HG03045 (cell line): ENCODE data around the gene PTPN2.
A peak's percentile ranks its signal among the peaks of the same experiment; 100 is the strongest.
"Not testable (repeated sequence)": the region's sequence is repeated elsewhere in the genome, so short reads cannot be mapped to it uniquely, and the experiment has no call there.

Experiments used
- ATAC-seq: cut with Tn5 transposase; IDR thresholded peaks from one replicate; pipeline ENCODE4 v1.9.1; 2021; ENCODE audit warnings: mild to moderate bottlenecking, moderate library complexity; ENCODE audit not compliant: unreplicated experiment

PTPN2 gene

GRCh38 chr18:12895014-12895413 is 11.0 kb upstream of the PTPN2 start:
- no peak for ATAC-seq

GRCh38 chr18:12891561-12891960 is 7.5 kb upstream of the PTPN2 start:
- ATAC-seq = no peak

- no peak for ATAC-seq
These were observed 6.9 kb upstream of the PTPN2 start for GRCh38 chr18:12890964-12891363.

- no peak for ATAC-seq
These were observed 2.6 kb upstream of the PTPN2 start for GRCh38 chr18:12886498-12887126.

GRCh38 chr18:12885500-12885899 is 1.5 kb upstream of the PTPN2 start:
- no peak for ATAC-seq

DNA sequence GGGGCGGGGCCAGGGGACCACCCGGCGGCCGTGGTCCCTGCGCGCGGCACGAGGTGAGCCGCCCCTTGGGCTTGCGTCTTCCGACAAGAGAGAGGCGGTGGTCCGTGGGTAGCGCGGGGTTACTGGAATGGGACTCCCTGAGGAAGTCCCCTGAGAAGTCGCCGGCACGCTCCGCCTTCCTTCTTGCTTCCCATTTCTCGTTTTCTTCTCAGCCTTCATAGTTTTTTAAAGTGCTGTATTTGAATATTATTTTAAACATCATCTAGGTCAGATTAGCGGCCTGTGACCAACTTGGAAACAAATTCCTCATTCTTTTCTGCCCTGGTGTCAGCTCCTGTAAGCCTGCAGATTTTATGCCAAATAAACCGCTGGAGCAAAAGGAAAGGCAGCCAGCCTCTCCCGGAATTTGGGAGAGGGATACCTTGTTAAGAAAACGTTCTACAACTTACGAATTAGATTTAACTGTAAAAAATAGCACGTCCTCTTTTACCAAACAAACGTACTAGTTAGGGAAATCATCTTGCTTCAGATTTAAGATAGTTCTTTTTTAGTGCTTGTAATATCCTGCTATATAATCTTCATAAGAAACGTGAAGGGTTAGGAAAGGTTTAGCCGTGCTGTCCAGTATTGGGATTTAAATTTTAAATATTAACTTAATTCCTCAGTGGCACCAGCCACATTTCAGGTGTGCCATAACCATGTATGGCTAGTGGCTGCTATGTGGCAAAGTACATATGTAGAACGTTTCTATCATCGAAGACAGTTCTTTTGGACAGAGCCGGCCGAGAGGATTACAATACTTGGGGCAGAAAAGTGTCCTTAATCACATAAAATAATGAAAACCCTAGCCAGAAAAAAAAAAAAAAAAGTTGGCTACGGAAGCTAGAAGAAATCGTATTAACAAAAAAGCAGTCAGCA is 628 bp upstream of the PTPN2 start:
- ATAC-seq = no peak

- peak; percentile 12 for ATAC-seq
These were observed 709 bp downstream of the PTPN2 start for GRCh38 chr18:12883372-12883683.

DNA sequence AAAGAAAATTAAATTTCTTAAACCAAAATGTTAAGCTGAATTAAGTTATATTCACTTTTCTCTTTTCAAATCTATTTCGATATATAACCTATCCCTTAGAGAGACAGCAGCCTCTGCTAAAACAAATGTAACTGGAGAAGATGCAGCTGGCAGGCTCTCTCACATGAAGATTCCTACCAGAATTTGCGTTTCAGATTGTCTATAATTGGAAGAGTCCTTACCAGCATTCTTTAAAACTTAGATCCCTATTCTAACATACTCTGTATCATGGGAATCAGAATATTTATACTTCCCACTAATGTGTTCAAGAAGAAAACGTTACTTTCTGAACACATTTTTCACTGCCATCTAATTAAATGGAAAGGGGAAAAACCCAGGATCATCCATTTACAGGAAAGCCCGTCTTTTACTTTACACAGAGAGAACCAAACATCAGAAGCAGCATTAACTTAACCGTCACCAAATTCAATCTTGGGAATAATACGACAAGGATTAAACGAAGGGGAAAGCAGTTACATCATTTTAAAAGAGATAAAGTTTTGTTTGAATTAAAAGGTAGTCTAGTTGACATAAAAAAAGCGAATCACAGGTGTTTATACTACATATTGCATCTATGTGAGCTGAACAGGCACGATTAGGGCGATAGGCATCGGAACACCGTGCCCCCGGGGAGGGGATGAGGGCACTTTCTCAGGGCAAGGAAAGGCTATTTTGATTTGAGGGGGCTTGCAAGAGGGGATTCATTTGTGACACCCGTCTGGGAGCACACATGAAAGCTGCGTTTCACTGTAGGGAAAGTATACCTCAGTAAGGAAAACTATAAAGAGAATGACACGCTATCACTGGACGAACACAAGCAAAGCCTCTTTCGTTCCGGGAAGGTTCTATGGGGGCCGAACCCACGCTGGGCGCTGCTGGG is 1.3 kb downstream of the PTPN2 start:
- no peak for ATAC-seq

- ATAC-seq = no peak
These were observed 3.5 kb downstream of the PTPN2 start for GRCh38 chr18:12880541-12880910.

- ATAC-seq = no peak
These were observed 4.0 kb downstream of the PTPN2 start for GRCh38 chr18:12879840-12880540.

DNA sequence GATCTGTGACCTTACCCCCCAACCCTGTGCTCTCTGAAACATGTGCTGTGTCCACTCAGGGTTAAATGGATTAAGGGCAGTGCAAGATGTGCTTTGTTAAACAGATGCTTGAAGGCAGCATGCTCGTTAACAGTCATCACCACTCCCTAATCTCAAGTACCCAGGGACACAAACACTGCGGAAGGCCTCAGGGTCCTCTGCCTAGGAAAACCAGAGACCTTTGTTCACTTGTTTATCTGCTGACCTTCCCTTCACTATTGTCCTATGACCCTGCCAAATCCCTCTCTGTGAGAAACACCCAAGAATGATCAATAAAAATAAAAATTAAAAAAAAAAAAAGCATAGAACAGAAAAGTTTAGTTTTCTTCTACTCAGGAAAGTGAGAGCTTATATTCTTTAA is 9.0 kb downstream of the PTPN2 start:
- ATAC-seq = not testable (repeated sequence)

DNA sequence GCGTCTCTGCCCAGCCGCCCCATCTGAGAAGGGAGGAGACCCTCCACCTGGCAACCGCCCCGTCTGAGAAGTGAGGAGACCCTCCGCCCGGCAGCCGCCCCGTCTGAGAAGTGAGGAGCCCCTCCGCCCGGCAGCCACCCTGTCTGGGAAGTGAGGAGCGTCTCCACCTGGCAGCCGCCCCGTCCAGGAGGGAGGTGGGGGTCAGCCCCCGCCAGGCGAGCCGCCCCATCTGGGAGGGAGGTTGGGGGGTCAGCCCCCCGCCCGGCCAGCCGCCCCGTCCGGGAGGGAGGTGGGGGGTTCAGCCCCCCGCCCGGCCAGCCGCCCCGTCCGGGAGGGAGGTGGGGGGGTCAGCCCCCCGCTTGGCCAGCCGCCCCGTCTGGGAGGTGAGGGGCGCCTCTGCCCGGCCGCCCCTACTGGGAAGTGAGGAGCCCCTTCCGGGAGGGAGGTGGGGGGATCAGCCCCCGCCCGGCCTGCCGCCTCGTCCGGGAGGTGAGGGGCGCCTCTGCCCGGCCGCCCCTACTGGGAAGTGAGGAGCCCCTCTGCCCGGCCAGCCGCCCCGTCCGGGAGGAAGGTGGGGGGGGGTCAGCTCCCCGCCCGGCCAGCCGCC is 10.0 kb downstream of the PTPN2 start:
- not testable (repeated sequence) for ATAC-seq

- ATAC-seq = no peak
These were observed 11.6 kb downstream of the PTPN2 start for GRCh38 chr18:12872408-12872807.

- no peak for ATAC-seq
These were observed 15.5 kb downstream of the PTPN2 start for GRCh38 chr18:12868576-12868975.

GRCh38 chr18:12867441-12868123 is 16.5 kb downstream of the PTPN2 start:
- ATAC-seq = peak; percentile 56

GRCh38 chr18:12863687-12864216 is 20.3 kb downstream of the PTPN2 start:
- no peak for ATAC-seq

- ATAC-seq = no peak
These were observed 21.1 kb downstream of the PTPN2 start for GRCh38 chr18:12862874-12863482.

- no peak for ATAC-seq
These were observed 21.6 kb downstream of the PTPN2 start for GRCh38 chr18:12862467-12862866.

GRCh38 chr18:12861637-12862036 is 22.4 kb downstream of the PTPN2 start:
- ATAC-seq = no peak
